ENCODE results near the gene AKAP13.

GRCh38 chr15:85620690-85621049 is 240.3 kb downstream of the AKAP13 start:
- TF ChIP-seq, protein P1, sequence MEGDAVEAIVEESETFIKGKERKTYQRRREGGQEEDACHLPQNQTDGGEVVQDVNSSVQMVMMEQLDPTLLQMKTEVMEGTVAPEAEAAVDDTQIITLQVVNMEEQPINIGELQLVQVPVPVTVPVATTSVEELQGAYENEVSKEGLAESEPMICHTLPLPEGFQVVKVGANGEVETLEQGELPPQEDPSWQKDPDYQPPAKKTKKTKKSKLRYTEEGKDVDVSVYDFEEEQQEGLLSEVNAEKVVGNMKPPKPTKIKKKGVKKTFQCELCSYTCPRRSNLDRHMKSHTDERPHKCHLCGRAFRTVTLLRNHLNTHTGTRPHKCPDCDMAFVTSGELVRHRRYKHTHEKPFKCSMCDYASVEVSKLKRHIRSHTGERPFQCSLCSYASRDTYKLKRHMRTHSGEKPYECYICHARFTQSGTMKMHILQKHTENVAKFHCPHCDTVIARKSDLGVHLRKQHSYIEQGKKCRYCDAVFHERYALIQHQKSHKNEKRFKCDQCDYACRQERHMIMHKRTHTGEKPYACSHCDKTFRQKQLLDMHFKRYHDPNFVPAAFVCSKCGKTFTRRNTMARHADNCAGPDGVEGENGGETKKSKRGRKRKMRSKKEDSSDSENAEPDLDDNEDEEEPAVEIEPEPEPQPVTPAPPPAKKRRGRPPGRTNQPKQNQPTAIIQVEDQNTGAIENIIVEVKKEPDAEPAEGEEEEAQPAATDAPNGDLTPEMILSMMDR (IDR thresholded peaks at IDR 0.05): no peak
- no peak for TF ChIP-seq POLR2A (IDR thresholded peaks at IDR 0.05)

Data from testis (tissue), 2 donors.